Erythroblast (primary cell): Measurements from ENCODE around the gene MKLN1.

Experiments used
- GATA1 ChIP-seq: IDR thresholded peaks from 2 replicates; pipeline ENCODE4 v1.6.1; 2011; ENCODE audit warnings: low read depth, mild to moderate bottlenecking, control low read depth, low read length, moderate library complexity
- POLR2A ChIP-seq: IDR thresholded peaks from 2 replicates; pipeline ENCODE4 v1.6.1; 2011; ENCODE audit warnings: mild to moderate bottlenecking, low read length

DNA sequence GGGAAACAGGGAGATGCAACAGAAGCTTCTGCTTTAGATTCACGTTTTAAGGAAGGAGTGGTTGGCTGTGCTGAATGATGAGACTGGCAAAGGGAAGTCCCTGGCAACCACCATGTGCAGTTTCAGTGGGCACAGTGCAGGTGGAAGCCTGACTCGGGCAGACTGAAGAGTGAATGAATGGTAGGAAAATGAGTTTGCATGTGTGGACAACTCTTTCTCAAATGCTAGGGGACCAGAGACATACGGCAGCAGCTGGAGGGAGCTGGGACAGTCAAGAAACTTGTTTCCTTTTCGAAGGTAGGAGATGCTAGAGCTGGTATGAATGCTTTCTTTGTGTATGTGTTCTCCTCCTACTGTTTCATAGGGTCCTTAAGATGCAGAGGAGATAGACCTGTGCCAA is 199.8 kb downstream of the MKLN1 start:
- TF ChIP-seq POLR2A (no peak), GATA1 (no peak)
